K562 treated with DMSO at 1 percent for 4 hours (cell line): ENCODE measurements around the gene ATP6V0D1. TPM values are rescaled to one million over a fixed set of nuclear protein-coding genes. Genes with fewer than 3 reads are reported as not detected.

Experiments
- total RNA-seq: library from RNA; unstranded; fragments of 300-600 nt; gene quantifications from 2 replicates; pipeline ENCODE4 v1.2.3, GENCODE V29; 2022; ENCODE audit not compliant: insufficient read depth

The ATP6V0D1 gene
- total RNA-seq = 148 and 171 TPM in 2 replicates

GRCh38 chr16:67480833-67481560, at the start of gene ATP6V0D1:
TSS of gene ATP6V0D1 (minus strand) at chr16:67481157. CDS start at chr16:67481086, 71 bp downstream.

GRCh38 chr16:67528222-67528869, 47.4 kb upstream of the ATP6V0D1 start, which contains the start of gene RIPOR1:
TSS of gene RIPOR1 (plus strand) at chr16:67528829. CDS start at chr16:67538447, 9,618 bp downstream.

DNA sequence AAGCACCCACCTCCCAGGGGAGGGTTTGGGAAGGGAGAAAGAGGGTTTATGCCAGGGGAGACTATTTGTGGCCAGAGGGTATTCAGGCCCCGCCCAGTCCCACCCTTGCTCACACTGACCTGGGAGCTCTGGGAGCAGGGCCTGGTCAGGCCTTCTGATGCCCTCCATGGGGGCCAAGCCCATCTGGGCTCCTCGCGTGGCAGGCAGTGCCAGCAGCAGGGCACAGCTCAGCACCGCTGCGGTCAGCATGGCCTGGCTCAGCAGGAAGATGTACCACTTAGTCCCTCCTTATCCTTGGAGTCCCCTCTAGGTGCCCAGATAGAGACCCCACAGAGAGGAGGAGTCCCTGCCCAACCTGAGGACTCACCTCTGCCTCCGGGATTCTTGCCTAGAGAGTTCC, 2.2 kb upstream of the ATP6V0D1 start, which contains the start of gene AGRP:
Gene AGRP, minus strand, starts transcription at position 398 of the 400 bp plus-strand sequence. Its CDS starts 149 bp downstream, at position 249.

DNA sequence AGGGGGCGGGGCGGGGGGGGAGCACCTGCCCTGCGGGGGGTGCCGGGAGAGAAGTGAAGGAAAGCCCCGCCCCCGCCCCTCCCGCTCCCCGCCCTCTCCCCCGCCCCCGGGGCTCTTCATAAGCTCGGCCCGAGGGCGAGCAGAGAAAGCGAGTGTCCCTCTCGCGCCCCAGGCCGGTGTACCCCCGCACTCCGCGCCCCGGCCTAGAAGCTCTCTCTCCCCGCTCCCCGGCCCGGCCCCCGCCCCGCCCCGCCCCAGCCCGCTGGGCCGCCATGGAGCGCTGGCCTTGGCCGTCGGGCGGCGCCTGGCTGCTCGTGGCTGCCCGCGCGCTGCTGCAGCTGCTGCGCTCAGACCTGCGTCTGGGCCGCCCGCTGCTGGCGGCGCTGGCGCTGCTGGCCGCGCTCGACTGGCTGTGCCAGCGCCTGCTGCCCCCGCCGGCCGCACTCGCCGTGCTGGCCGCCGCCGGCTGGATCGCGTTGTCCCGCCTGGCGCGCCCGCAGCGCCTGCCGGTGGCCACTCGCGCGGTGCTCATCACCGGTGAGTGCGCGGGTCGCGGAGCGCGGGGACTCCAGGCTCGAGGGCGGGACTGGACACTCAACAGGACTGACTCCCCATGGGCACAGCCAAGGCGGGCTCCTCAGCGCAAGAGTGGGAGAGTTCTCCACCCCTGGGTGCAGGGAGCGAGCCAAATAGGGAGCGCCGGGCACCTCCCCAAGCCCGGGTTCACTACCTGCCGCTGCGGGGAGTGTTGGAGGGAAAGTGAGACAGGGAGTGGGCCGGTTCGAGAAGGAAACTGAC, 49.8 kb downstream of the ATP6V0D1 start, which contains the start of gene HSD11B2:
Gene HSD11B2, plus strand, starts transcription at position 145 of the 798 bp plus-strand sequence. Its CDS starts 128 bp downstream, at position 273.

GRCh38 chr16:67415872-67416793, 64.8 kb downstream of the ATP6V0D1 start, which contains the start of gene ZDHHC1:
TSS of gene ZDHHC1 (minus strand) at chr16:67416477. CDS start at chr16:67407775, 8,702 bp downstream.

DNA sequence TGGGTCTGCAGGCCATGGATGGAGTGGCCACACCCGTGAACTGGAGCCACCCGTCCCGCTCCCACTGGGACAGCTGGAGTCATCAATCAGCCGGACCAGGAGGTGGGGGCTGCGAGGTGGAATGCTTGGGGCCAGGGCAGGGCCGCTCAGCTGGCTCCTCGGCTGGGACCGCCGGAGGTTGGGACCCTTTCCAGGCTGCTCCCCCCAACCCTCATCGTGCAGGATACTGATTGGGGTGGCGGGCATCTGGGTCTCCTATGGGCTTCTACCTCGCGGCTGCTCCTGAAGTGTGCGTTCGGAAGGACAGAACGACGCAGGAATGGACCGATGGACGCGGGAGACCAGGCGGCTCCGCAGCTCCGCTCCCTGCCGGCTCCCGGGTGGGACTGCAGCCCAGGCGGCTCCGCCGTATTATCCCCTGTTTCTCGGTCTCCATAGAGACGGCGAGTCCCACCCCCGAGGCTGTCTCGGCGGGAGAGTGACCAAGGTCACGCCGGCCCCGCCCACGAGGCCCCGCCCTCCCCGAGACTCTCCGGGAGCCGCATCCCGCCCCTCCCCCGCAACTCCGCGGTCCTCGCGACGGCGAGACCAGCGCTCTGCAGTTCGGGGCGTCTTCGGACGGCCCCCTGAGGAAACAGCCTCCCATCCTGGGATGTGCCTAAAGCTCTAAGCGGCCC, 87.7 kb downstream of the ATP6V0D1 start, which contains the start of gene TPPP3:
Gene TPPP3, minus strand, starts transcription at position 388 of the 677 bp plus-strand sequence. CDS start 2,387 bp downstream, outside the sequence.

Other genes starting within 250 kb of the ATP6V0D1 start
- gene FHOD1, start 233.7 kb downstream of the ATP6V0D1 start, total RNA-seq = 45.2 and 50.9 TPM in 2 replicates
- gene SLC9A5, start 232.2 kb downstream of the ATP6V0D1 start, total RNA-seq = 1.8 and 2.0 TPM in 2 replicates
- 29.4 and 39.8 TPM in 2 replicates for gene PLEKHG4, start 201.6 kb downstream of the ATP6V0D1 start, total RNA-seq
- 0.15 TPM in 1 of 2 replicates, not detected in the other for gene KCTD19, start 154.4 kb downstream of the ATP6V0D1 start, total RNA-seq
- gene LRRC36, start 154.3 kb downstream of the ATP6V0D1 start, total RNA-seq = 0.30 TPM in 1 of 2 replicates, not detected in the other
- gene TPPP3, start 87.7 kb downstream of the ATP6V0D1 start, total RNA-seq = not detected in 2 replicates
- gene ZDHHC1, start 64.7 kb downstream of the ATP6V0D1 start, total RNA-seq = not detected in 2 replicates
- not detected in 2 replicates for gene HSD11B2, start 50.0 kb downstream of the ATP6V0D1 start, total RNA-seq
- not detected in 2 replicates for gene AGRP, start 2.4 kb upstream of the ATP6V0D1 start, total RNA-seq
- gene RIPOR1, start 47.7 kb upstream of the ATP6V0D1 start, total RNA-seq = 13.2 and 15.5 TPM in 2 replicates
- 25.4 and 34.1 TPM in 2 replicates for gene CTCF, start 81.4 kb upstream of the ATP6V0D1 start, total RNA-seq
- 1.4 and 3.7 TPM in 2 replicates for gene CARMIL2, start 164.0 kb upstream of the ATP6V0D1 start, total RNA-seq
- 29.2 and 33.2 TPM in 2 replicates for gene ACD, start 179.1 kb upstream of the ATP6V0D1 start, total RNA-seq
- gene PARD6A, start 179.8 kb upstream of the ATP6V0D1 start, total RNA-seq = 0.59 and 1.4 TPM in 2 replicates
- 8.6 and 17.8 TPM in 2 replicates for gene ENKD1, start 185.6 kb upstream of the ATP6V0D1 start, total RNA-seq
- 1.3 TPM in 1 of 2 replicates, not detected in the other for gene C16orf86, start 185.7 kb upstream of the ATP6V0D1 start, total RNA-seq
- gene GFOD2, start 238.2 kb upstream of the ATP6V0D1 start, total RNA-seq = 11.6 and 15.4 TPM in 2 replicates